B cell (primary cell): ENCODE data around the gene SRC.

Experiments used
- CTCF ChIP-seq: fragments of 200-600 bp; IDR thresholded peaks from one replicate; pipeline ENCODE4 v1.8.0; 2022; ENCODE audit warnings: antibody characterized with exemption, mild to moderate bottlenecking
- EZH2 ChIP-seq: IDR thresholded peaks from 2 replicates; pipeline ENCODE4 v1.6.1; 2012; ENCODE audit warnings: borderline replicate concordance, low read depth, mild to moderate bottlenecking, moderate library complexity, low read length; ENCODE audit not compliant: insufficient read depth, poor library complexity, severe bottlenecking

GRCh38 chr20:37377346-37378081, 31.6 kb downstream of the SRC start:
- TF ChIP-seq CTCF: no peak
- TF ChIP-seq EZH2: no peak
